Lower leg skin (tissue), 4 donors: Measurements from ENCODE around the gene PCBP1. TPM values are rescaled to one million over a fixed set of nuclear protein-coding genes. Genes with fewer than 3 reads are reported as not detected.
A peak's percentile ranks its signal among the peaks of the same experiment; 100 is the strongest.

Experiments
- DNase-seq, 2 donors: peaks; one replicate each; pipeline ENCODE4 v3.0.0-alpha.2; 2019; ENCODE audit warnings: low spot score in 2 of 2
- H3K4me3 ChIP-seq: fragments of 200-600 bp; sonication (generic); 2 replicates; pipeline ENCODE4 v1.5.1; 2017; ENCODE audit warnings: mild to moderate bottlenecking, low read depth; ENCODE audit not compliant: poor library complexity, severe bottlenecking
- POLR2A ChIP-seq, 2 donors: fragments of 450-650 bp; IDR thresholded peaks; one replicate each; pipeline ENCODE4 v1.6.1; 2016 to 2017; ENCODE audit warnings: antibody characterized with exemption in 2 of 2, mild to moderate bottlenecking in 1 of 2, moderate library complexity in 1 of 2
- WGBS, 2 donors: methylation state at CpG; one replicate each; pipeline ENCODE4 v1.1.5; 2018; 5-methylcytosine and 5-hydroxymethylcytosine counted together
- intact Hi-C: fragments of 100-400 bp; cut with DNase I; formaldehyde crosslinking; loops from one replicate; pipeline ENCODE4 v1.15.0; 2023; ENCODE audit warnings: low total_unique reads
- total RNA-seq, 4 donors: library from RNA; depleted of rRNA; stranded (reverse); fragments of >200 nt; gene quantifications; one replicate each; pipeline ENCODE4 v1.1.0, GENCODE V29; 2016
- TF ChIP-seq, protein P1 (sequence below), 3 donors: fragments of 450-650 bp; IDR thresholded peaks; one replicate each; pipeline ENCODE4 v1.5.1; 2016; ENCODE audit warnings: antibody characterized with exemption in 3 of 3, mild to moderate bottlenecking in 3 of 3, moderate library complexity in 2 of 3

The PCBP1 gene
- total RNA-seq, 4 donors from 2014 or later, result 148 to 247 (median 186) TPM

DNA sequence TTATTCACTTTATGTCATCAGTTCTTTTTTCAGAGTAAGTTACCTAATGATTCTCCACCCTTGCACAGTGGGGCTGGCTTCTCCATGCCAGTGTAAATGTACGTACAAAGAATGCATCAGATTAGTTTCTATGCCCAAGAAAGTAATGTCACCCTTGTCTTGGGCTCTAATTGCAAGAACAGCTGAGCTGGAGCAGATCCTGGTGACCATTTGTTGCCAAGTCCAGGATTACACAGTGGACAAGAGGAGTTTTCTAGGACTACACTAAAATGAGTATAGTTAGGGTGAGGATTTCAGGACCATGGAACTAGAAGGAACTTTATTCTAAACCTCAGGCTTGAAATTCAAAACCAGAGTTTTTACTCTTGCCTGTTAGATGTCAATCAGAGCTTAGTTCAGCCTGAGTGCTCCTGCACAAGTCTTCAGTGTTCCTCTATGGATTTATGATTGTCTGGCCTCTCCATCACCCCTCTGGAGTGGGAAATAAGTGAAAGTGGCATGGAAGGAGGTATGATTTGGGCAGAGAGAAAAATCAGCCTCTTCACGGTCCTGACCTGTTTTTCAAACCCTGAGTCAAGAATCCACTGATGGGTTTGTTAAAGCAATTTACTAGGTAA is 29.8 kb downstream of the PCBP1 start:
- no peak for TF ChIP-seq POLR2A (IDR thresholded peaks at IDR 0.05)
- TF ChIP-seq, protein P1, sequence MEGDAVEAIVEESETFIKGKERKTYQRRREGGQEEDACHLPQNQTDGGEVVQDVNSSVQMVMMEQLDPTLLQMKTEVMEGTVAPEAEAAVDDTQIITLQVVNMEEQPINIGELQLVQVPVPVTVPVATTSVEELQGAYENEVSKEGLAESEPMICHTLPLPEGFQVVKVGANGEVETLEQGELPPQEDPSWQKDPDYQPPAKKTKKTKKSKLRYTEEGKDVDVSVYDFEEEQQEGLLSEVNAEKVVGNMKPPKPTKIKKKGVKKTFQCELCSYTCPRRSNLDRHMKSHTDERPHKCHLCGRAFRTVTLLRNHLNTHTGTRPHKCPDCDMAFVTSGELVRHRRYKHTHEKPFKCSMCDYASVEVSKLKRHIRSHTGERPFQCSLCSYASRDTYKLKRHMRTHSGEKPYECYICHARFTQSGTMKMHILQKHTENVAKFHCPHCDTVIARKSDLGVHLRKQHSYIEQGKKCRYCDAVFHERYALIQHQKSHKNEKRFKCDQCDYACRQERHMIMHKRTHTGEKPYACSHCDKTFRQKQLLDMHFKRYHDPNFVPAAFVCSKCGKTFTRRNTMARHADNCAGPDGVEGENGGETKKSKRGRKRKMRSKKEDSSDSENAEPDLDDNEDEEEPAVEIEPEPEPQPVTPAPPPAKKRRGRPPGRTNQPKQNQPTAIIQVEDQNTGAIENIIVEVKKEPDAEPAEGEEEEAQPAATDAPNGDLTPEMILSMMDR (IDR thresholded peaks at IDR 0.05), result no peak
- intact Hi-C loops, result no loop called here
- no peak for DNase-seq
- 84 to 91% methylated on average over 2 of the region's 2 CpGs for WGBS, 2 donors
- H3K4me3 ChIP-seq, result no peak overlapping the region

DNA sequence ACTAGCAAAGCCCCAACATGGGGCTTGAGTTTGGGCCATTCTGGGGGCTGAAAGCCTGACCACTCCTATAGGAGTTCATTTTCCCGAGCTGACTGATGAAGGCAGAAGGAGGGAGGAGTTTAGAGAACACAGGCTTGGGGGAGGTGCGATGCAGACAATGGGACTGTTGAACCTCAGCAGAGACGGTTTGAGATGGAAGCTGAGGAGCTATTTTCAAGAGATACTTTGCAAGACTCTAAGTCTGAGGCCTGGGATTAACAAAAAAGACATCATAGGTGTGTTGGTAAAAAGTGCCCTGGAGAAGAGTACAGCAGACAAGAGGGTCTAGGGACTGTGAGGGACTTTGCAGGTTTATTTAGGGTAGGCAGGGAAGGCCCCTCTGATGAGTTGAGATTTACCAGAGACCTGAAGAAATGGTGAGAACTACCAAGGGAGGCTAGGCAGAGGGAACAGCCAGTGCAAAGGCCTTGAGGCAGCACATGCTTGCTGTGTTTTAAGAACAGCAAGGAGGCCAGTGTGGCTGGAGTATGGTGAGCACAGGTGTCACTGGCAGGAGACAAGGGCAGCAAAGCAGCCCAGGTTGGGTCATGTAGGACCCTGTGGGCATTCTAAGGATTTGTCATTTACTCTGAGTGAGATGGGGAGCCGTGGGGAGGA is 31.6 kb downstream of the PCBP1 start:
- DNase-seq, result no peak
- H3K4me3 ChIP-seq, result no peak overlapping the region
- WGBS, 2 donors, result 50 to 64% methylated on average over 4 of the region's 4 CpGs
- intact Hi-C loops, result no loop called here
- no peak for TF ChIP-seq POLR2A (IDR thresholded peaks at IDR 0.05)
- TF ChIP-seq, protein P1 (IDR thresholded peaks at IDR 0.05), result no peak

DNA sequence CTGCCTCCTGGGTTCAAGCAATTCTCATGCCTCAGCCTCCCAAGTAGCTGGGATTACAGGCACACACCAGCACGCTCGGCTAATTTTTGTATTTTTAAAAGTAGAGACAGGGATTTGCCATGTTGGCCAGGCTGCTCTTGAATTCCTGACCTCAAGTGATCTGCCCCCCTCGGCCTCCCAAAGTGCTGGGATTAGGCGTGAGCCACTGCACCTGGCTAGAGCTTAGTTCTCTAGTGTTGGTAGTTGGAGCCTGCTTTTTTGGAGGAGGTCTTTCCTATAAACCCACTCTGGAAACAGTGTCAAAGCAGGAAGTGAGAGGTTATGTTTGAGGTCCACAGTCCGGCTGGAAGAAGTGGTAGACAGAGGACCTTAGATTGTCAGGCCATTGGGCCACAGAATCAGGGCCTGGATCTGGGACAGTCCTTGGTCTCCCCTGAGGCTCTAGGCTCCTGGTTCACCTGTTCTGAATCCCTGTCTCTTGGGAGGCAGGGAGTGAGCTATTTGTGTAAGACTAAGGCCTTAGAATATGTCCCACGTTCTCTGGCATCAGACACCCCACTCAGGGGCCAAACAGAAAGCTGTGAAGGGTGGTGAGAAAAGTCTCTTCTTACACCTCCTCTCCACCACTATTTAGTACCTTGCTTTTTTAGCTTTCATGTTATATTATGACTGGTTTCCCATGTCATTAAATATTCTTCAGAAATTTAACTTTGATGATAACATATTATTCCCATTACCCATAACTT is 34.5 kb downstream of the PCBP1 start:
- intact Hi-C loops, result no loop called here
- TF ChIP-seq POLR2A (IDR thresholded peaks at IDR 0.05), result no peak
- TF ChIP-seq, protein P1 (IDR thresholded peaks at IDR 0.05), result no peak
- no peak for DNase-seq
- H3K4me3 ChIP-seq, result no peak overlapping the region
- 77 to 78% methylated on average over 6 of the region's 6 CpGs for WGBS, 2 donors

DNA sequence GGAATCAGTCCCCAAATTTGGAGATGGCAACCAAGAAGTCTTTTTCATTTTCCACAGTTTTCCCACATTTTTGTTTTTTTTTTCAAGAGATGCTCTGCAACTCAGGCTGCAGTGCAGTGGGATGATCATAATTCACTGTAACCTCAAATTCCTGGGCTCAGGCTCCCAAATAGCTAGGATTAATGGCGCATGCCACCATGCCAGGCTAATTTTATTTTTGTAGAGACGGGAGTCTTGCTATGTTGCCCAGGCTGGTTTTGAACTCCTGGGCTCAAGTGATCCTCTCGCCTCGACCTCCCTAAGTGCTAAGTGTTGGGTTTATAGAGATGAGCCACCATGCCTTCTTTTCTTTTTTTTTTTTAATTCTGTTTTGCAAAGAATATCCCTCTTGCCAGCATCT is 35.2 kb downstream of the PCBP1 start:
- WGBS, 2 donors, result 85 to 92% methylated on average over 4 of the region's 4 CpGs
- intact Hi-C loops, result no loop called here

DNA sequence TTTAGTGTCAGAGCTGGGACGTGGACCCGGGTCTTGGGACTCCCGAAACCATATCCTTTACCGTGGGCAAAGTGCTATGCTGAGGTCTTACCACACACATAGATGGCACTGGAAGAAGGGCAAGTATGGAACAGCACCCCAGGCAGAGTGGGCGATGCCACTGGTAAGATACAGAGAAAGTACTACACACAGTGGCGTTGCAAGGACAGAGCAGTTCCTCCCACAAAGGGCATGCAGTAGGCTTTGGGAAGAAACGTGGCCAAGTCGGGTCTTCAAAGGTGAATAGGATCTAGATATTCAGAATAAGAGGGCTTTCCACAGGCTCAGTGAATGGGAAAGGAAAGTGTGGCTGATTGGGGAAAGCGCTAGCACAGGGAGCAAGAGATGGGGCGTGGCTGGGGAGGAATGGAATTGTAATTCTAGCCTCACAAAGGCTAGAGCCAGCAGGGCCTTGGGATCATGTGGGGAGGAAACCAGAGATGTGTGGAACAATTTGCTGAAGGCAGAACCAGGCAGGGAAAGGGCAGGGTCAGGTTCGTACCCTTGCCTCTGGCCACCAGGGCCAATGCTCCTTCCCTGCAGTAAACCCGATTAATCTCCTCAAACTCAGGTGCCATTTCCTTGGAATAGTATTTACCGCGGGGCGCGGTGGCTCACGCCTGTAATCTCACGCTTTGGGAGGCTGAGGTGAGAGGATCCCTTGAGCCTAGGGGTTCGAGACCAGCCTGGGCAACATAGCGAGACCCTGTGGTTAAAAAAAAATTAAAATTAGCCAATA is 36.0 kb downstream of the PCBP1 start:
- no peak overlapping the region for H3K4me3 ChIP-seq
- intact Hi-C loops, result no loop called here
- WGBS, 2 donors, result 25 to 40% methylated on average over 20 of the region's 20 CpGs
- TF ChIP-seq POLR2A (IDR thresholded peaks at IDR 0.05), result no peak
- TF ChIP-seq, protein P1 (IDR thresholded peaks at IDR 0.05), result no peak
- DNase-seq, result peak; percentile 75 to 90

More for the DNA sequence above, 35.2 kb downstream of the PCBP1 start:
- DNase-seq, result no peak
- TF ChIP-seq, protein P1 (IDR thresholded peaks at IDR 0.05), result no peak
- no peak for TF ChIP-seq POLR2A (IDR thresholded peaks at IDR 0.05)
- H3K4me3 ChIP-seq, result no peak overlapping the region
